Cardiac muscle cell (in vitro differentiated cells and primary cell): Measurements from ENCODE around the gene SLCO2A1. TPM values are rescaled to one million over a fixed set of nuclear protein-coding genes. Genes with fewer than 3 reads are reported as not detected.
A peak's percentile ranks its signal among the peaks of the same experiment; 100 is the strongest.

Experiments used
- DNase-seq, 2 donors: peaks; one replicate each; pipeline versions ENCODE4 v3.0.0 to v3.0.0-alpha.2; 2010 to 2017; ENCODE audit warnings: low read depth in 1 of 2, low spot score in 1 of 2
- H3K27ac ChIP-seq: fragments of 200-600 bp; sonication (generic); 2 replicates; pipeline ENCODE4 v1.5.1; 2016
- H3K27me3 ChIP-seq: fragments of 200-600 bp; sonication (generic); 2 replicates; pipeline ENCODE4 v1.6.0; 2016; ENCODE audit warnings: control low read depth
- H3K36me3 ChIP-seq: fragments of 200-600 bp; sonication (generic); 2 replicates; pipeline ENCODE4 v1.5.1; 2016; ENCODE audit warnings: control low read depth
- H3K4me1 ChIP-seq: fragments of 200-600 bp; sonication (generic); 2 replicates; pipeline ENCODE4 v1.8.1; 2017; ENCODE audit warnings: low read depth, mild to moderate bottlenecking, mixed run types
- H3K4me3 ChIP-seq: fragments of 200-600 bp; sonication (generic); 2 replicates; pipeline ENCODE4 v1.5.1; 2016; ENCODE audit warnings: mild to moderate bottlenecking
- H3K9me3 ChIP-seq: fragments of 200-600 bp; sonication (generic); 2 replicates; pipeline ENCODE4 v1.5.1; 2017; ENCODE audit warnings: low read depth, mild to moderate bottlenecking, control low read depth
- polyA plus RNA-seq: library from polyadenylated mRNA; unstranded; fragments of >200 nt; fragmentation: Nextera tagmentation; extraction: Ambion mirVana; gene quantifications from 2 replicates; pipeline ENCODE4 v1.2.1, GENCODE V29; 2016
- total RNA-seq: library from RNA; depleted of rRNA; stranded (reverse); fragments of >200 nt; gene quantifications from 2 replicates; pipeline ENCODE4 v1.2.3, GENCODE V29; 2016
- TF ChIP-seq, protein P1 (sequence below): IDR thresholded peaks from 2 replicates; pipeline ENCODE4 v1.5.1; 2012; ENCODE audit warnings: low read depth, mild to moderate bottlenecking, low read length

The SLCO2A1 gene
- total and polyA plus RNA-seq, 2 experiments from 2014 or later = 5.1 to 6.1 TPM

DNA sequence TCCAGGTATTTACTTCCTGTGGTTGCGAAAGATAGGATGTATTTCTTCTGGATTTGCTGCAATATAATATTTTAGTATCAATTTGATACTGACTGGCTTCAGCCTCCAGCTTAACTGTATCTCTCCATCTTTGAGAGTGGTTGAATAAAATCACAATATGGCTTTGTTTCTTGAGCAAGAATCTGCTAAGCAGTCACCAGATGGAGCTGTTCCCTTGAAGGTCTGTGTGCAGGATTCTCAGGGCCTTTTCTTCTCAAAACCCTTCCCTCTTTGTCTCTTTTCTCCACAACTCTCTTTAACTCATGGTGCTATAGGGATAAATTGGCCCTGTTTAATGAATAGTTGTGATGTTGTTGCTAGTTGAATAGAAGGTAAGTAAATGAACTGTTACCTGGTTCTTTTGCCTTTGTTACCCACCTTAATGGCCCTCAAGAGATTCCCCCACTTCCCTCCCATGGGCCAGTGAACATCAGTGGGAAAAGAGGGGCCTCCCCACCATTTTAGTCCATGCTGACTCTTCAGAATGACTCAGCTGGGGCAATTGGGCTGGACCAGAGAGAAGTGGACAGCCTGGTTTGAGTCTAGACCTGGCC is 99.3 kb downstream of the SLCO2A1 start:
- TF ChIP-seq, protein P1, sequence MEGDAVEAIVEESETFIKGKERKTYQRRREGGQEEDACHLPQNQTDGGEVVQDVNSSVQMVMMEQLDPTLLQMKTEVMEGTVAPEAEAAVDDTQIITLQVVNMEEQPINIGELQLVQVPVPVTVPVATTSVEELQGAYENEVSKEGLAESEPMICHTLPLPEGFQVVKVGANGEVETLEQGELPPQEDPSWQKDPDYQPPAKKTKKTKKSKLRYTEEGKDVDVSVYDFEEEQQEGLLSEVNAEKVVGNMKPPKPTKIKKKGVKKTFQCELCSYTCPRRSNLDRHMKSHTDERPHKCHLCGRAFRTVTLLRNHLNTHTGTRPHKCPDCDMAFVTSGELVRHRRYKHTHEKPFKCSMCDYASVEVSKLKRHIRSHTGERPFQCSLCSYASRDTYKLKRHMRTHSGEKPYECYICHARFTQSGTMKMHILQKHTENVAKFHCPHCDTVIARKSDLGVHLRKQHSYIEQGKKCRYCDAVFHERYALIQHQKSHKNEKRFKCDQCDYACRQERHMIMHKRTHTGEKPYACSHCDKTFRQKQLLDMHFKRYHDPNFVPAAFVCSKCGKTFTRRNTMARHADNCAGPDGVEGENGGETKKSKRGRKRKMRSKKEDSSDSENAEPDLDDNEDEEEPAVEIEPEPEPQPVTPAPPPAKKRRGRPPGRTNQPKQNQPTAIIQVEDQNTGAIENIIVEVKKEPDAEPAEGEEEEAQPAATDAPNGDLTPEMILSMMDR = peak; percentile 76
- Histone ChIP-seq H3K4me3 (no peak overlapping the region), H3K4me1 (no peaks in the 10 kb centered on the region), H3K36me3 (no peaks in the 10 kb centered on the region), H3K27ac (no peak overlapping the region), H3K27me3 (peaks cover 24% of the 10 kb centered on the region), H3K9me3 (no peaks in the 10 kb centered on the region)
- peak; percentile 75 to 89 for DNase-seq

DNA sequence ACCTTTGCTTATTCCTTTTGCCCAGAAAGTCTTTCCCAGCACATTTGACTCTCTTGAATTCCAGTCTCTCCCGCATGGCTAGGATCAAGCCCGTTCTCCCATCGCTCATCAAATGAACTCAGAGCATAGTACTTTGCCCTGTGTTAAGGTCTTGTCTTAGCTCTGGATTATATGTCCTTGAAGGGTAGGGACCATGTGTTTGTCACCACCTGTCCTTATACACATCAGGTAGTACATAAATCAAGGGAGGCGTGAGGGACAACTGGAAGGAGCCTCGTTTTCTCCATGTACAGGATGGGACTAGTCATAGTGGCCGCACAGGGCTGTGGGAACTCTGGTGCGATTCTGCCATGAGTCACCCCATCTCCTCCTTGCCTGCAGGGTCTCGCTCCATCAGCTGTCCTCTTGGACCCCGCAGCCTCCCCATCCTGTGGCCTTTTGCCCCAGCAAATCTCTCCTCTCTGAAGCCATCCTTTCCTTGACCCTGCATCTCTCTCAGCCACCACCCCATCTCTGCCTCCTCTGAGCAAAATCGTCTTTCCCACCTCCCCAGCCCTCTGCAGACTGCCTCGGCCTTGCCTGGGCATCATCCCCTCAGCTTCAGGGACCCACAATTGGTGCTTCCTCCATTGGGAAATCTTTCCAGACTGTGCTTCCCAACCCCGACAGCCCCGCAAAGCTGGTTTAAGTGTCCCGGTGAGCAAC is 100.7 kb downstream of the SLCO2A1 start:
- no peaks in the 10 kb centered on the region for H3K36me3 ChIP-seq
- no peak overlapping the region for H3K27ac ChIP-seq
- peaks cover 24% of the 10 kb centered on the region for H3K27me3 ChIP-seq
- no peak for DNase-seq
- no peak overlapping the region for H3K4me3 ChIP-seq
- H3K9me3 ChIP-seq = no peaks in the 10 kb centered on the region
- TF ChIP-seq, protein P1 = no peak
- no peaks in the 10 kb centered on the region for H3K4me1 ChIP-seq

- H3K4me1 ChIP-seq = no peaks in the 10 kb centered on the region
- no peak overlapping the region for H3K27ac ChIP-seq
- TF ChIP-seq, protein P1 = no peak
- H3K4me3 ChIP-seq = peak overlapping the region; percentile 46
- H3K36me3 ChIP-seq = no peaks in the 10 kb centered on the region
- peaks cover 24% of the 10 kb centered on the region for H3K27me3 ChIP-seq
- H3K9me3 ChIP-seq = no peaks in the 10 kb centered on the region
- no peak for DNase-seq
These were observed 101.4 kb downstream of the SLCO2A1 start for GRCh38 chr3:133928136-133928893.

DNA sequence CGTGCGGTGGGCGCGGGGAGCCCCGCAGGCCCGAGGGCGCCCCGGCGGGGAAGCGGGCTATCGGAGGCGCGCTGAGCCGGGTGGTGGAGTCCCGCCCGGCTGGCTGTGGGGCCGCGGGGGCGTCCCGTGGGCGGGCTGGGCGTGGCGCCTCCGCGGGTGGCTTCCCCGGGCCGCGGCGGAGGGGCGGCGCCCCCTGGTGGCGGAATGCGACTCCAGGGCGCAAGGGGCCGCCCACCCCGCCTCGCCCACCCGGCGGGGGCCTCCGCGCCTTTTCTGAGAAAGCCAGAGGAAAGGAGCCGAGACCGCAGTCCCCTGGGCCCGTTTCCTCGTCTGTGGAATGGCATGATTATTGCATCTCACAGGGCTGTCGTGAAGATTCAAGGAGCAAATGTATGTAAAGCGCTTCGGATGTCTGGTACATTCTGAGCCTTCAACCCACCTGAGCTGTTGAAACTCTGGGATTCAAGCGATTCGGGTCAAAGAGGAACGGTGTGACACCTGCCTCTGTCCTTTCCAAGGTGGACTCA is 102.1 kb downstream of the SLCO2A1 start:
- peak overlapping the region; percentile 46 for H3K4me3 ChIP-seq
- H3K9me3 ChIP-seq = no peaks in the 10 kb centered on the region
- TF ChIP-seq, protein P1 = peak; percentile 60
- H3K36me3 ChIP-seq = no peaks in the 10 kb centered on the region
- H3K4me1 ChIP-seq = no peaks in the 10 kb centered on the region
- peak; percentile 54 to 69 for DNase-seq
- H3K27me3 ChIP-seq = peaks cover 24% of the 10 kb centered on the region
- H3K27ac ChIP-seq = no peak overlapping the region

- H3K36me3 ChIP-seq = no peaks in the 10 kb centered on the region
- no peaks in the 10 kb centered on the region for H3K9me3 ChIP-seq
- peak in 1 of 2 donors; percentile 20 for DNase-seq
- TF ChIP-seq, protein P1 = no peak
- H3K4me3 ChIP-seq = peak overlapping the region; percentile 46
- H3K27ac ChIP-seq = no peak overlapping the region
- no peaks in the 10 kb centered on the region for H3K4me1 ChIP-seq
- peaks cover 24% of the 10 kb centered on the region for H3K27me3 ChIP-seq
These were observed 102.8 kb downstream of the SLCO2A1 start for GRCh38 chr3:133926736-133927539.
